K562 (cell line): ENCODE data around the gene CLK3. TPM values are rescaled to one million over a fixed set of nuclear protein-coding genes. Genes with fewer than 3 reads are reported as not detected.

Experiments
- BRF2 ChIP-seq: IDR thresholded peaks from 3 replicates; pipeline ENCODE4 v1.6.1; 2011; ENCODE audit warnings: borderline replicate concordance, mild to moderate bottlenecking; ENCODE audit not compliant: insufficient read length, insufficient read depth
- CBFA2T3 ChIP-seq: fragments of 450-650 bp; IDR thresholded peaks from 2 replicates; pipeline ENCODE4 v1.6.1; 2017
- CBX5 ChIP-seq: IDR thresholded peaks from 2 replicates; pipeline ENCODE4 v1.6.1; 2014; ENCODE audit warnings: low read depth, borderline replicate concordance
- DEAF1 ChIP-seq: fragments of 450-650 bp; formaldehyde crosslinking; IDR thresholded peaks from 2 replicates; pipeline ENCODE4 v1.4.0; 2020; ENCODE audit warnings: mild to moderate bottlenecking, moderate library complexity
- EHMT2 ChIP-seq: fragments of 450-650 bp; IDR thresholded peaks from 2 replicates; pipeline ENCODE4 v1.6.1; 2018; ENCODE audit warnings: antibody characterized with exemption
- ESRRA ChIP-seq: fragments of 450-650 bp; IDR thresholded peaks from 2 replicates; pipeline ENCODE4 v1.6.1; 2014; ENCODE audit warnings: low read depth, mild to moderate bottlenecking, moderate library complexity, borderline replicate concordance
- MYC ChIP-seq, 2 experiments: fragments of 250-450 bp in 1 of 2; sonication (Bioruptor Pico) in 1 of 2; IDR thresholded peaks; 2 replicates each; pipeline versions ENCODE4 v1.5.1 to v1.6.1; 2012 to 2021; ENCODE audit warnings: low read depth in 2 of 2, borderline replicate concordance in 1 of 2, improper control_type of control experiment in 1 of 2, low read length in 1 of 2, mild to moderate bottlenecking in 1 of 2, moderate library complexity in 1 of 2
- MYNN ChIP-seq, 2 experiments: sonication (generic); formaldehyde crosslinking in 1 of 2; IDR thresholded peaks; 2 replicates each; pipeline versions ENCODE4 v1.5.0 to v1.6.1; 2016 to 2020; ENCODE audit warnings: antibody characterized with exemption in 1 of 2, missing genetic modification reagents in 1 of 2
- NELFE ChIP-seq: IDR thresholded peaks from 2 replicates; pipeline ENCODE4 v1.6.1; 2011; ENCODE audit warnings: mild to moderate bottlenecking; ENCODE audit not compliant: insufficient read depth, insufficient read length
- POLR2A ChIP-seq: fragments of 450-650 bp; conservative IDR thresholded peaks from 2 replicates; pipeline ENCODE4 v1.6.1; 2016
- RAD21 ChIP-seq, 2 experiments: fragments of 250-450 bp in 1 of 2; fragments of 450-650 bp in 1 of 2; sonication (Bioruptor Pico) in 1 of 2; formaldehyde crosslinking in 1 of 2; IDR thresholded peaks in 1 of 2; conservative IDR thresholded peaks in 1 of 2; 2 replicates each; pipeline versions ENCODE4 v1.4.0 to v1.8.0; 2020 to 2022; ENCODE audit warnings: mild to moderate bottlenecking in 2 of 2, moderate library complexity in 1 of 2
- SMC3 ChIP-seq: conservative IDR thresholded peaks from 2 replicates; pipeline ENCODE4 v1.6.1; 2011; ENCODE audit warnings: low read depth, low read length, improper control_type of control experiment; ENCODE audit not compliant: insufficient read depth
- XRCC5 ChIP-seq: fragments of 200-400 bp; formaldehyde crosslinking; IDR thresholded peaks from 2 replicates; pipeline ENCODE4 v1.6.1; 2017; ENCODE audit warnings: low read depth, mild to moderate bottlenecking, low read length
- ZNF436 ChIP-seq: fragments of 250-450, 450-650 bp; sonication (Bioruptor Pico); formaldehyde crosslinking; IDR thresholded peaks from 2 replicates; pipeline ENCODE4 v1.7.0; 2020; ENCODE audit warnings: mild to moderate bottlenecking
- polyA plus RNA-seq, 8 experiments: library from polyadenylated mRNA; depleted of rRNA in 4 of 8; stranded (reverse) in 5 of 8; unstranded in 3 of 8; fragments of >200 nt; fragmentation: Nextera tagmentation in 2 of 8; fragmentation: Illumina TruSeq in 1 of 8; extraction: Ambion mirVana in 2 of 8; extraction: Trizol in 1 of 8; gene quantifications; 2 replicates each; pipeline versions ENCODE4 v1.2.1 to v1.2.3, GENCODE V29; 2011 to 2014; ENCODE audit warnings: inconsistent platforms in 1 of 8, missing spikeins in 1 of 8
- total RNA-seq, 7 experiments: library from RNA; depleted of rRNA in 6 of 7; stranded (reverse); fragments of >200 nt in 6 of 7; fragmentation: Illumina TruSeq in 2 of 7; extraction: Trizol in 2 of 7; gene quantifications; 2 replicates each; pipeline versions ENCODE4 v1.2.1 to v1.2.3, GENCODE V29; 2011 to 2021; ENCODE audit warnings: low replicate concordance in 1 of 7
- TF ChIP-seq, protein P1 (sequence below): fragments of 450-650 bp; IDR thresholded peaks from 2 replicates; pipeline ENCODE4 v1.6.1; 2017; ENCODE audit warnings: mild to moderate bottlenecking, moderate library complexity
- TF ChIP-seq, protein P2 (sequence below), 2 experiments: fragments of 450-650 bp; conservative IDR thresholded peaks; 2 replicates each; pipeline ENCODE4 v1.6.1; 2017; ENCODE audit warnings: mild to moderate bottlenecking in 2 of 2, moderate library complexity in 2 of 2
- TF ChIP-seq, protein P3 (sequence below), 3 experiments: IDR thresholded peaks in 2 of 3; conservative IDR thresholded peaks in 1 of 3; 2 replicates each; pipeline ENCODE4 v1.5.1; 2011 to 2012; ENCODE audit warnings: low read length in 3 of 3, mild to moderate bottlenecking in 3 of 3, control low read depth in 2 of 3, improper control_type of control experiment in 1 of 3, inconsistent platforms in 1 of 3, low read depth in 1 of 3, mixed read lengths in 1 of 3, moderate library complexity in 1 of 3; ENCODE audit not compliant: insufficient read depth in 2 of 3
- TF ChIP-seq, protein P4 (sequence below): sonication (generic); formaldehyde crosslinking; IDR thresholded peaks from 2 replicates; pipeline ENCODE4 v1.8.0; 2022; ENCODE audit warnings: missing genetic modification reagents, mild to moderate bottlenecking, moderate library complexity, borderline replicate concordance

Gene CLK3
- total and polyA plus RNA-seq, 9 of the 15 experiments (the other 6 are each of a cell fraction or from before 2014, with no cell fraction given) = 1.2 to 95.2 (median 51.7) TPM

- TF ChIP-seq SMC3 (peak; percentile 81), MYNN (IDR thresholded peaks at IDR 0.05) (0 out of 2 replicates have a peak, but pooled peaks have one; percentile 47), MYNN (CRISPR knock-in tag; IDR thresholded peaks at IDR 0.05) (no peak), DEAF1 (peak; percentile 19; the same call in 1 of the 2 replicates), CBFA2T3 (no peak), RAD21 (CRISPR knock-in tag; conservative IDR thresholded peaks at IDR 0.05 in 1 of 2, IDR thresholded peaks at IDR 0.05 in 1 of 2) (peak; percentile 54 to 78), POLR2A (no peak), MYC (IDR thresholded peaks at IDR 0.05; ENCODE audit: low read depth, low read length) (no peak), MYC (CRISPR knock-in tag; IDR thresholded peaks at IDR 0.05; ENCODE audit: borderline replicate concordance, low read depth) (no peak), BRF2 (no peak), ZNF436 (CRISPR knock-in tag) (no peak), XRCC5 (0 out of 2 replicates have a peak, but pooled peaks have one; percentile 40), EHMT2 (no peak), CBX5 (no peak), ESRRA (no peak), NELFE (no peak)
- TF ChIP-seq, protein P1, sequence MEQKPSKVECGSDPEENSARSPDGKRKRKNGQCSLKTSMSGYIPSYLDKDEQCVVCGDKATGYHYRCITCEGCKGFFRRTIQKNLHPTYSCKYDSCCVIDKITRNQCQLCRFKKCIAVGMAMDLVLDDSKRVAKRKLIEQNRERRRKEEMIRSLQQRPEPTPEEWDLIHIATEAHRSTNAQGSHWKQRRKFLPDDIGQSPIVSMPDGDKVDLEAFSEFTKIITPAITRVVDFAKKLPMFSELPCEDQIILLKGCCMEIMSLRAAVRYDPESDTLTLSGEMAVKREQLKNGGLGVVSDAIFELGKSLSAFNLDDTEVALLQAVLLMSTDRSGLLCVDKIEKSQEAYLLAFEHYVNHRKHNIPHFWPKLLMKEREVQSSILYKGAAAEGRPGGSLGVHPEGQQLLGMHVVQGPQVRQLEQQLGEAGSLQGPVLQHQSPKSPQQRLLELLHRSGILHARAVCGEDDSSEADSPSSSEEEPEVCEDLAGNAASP = no peak
- TF ChIP-seq, protein P2, sequence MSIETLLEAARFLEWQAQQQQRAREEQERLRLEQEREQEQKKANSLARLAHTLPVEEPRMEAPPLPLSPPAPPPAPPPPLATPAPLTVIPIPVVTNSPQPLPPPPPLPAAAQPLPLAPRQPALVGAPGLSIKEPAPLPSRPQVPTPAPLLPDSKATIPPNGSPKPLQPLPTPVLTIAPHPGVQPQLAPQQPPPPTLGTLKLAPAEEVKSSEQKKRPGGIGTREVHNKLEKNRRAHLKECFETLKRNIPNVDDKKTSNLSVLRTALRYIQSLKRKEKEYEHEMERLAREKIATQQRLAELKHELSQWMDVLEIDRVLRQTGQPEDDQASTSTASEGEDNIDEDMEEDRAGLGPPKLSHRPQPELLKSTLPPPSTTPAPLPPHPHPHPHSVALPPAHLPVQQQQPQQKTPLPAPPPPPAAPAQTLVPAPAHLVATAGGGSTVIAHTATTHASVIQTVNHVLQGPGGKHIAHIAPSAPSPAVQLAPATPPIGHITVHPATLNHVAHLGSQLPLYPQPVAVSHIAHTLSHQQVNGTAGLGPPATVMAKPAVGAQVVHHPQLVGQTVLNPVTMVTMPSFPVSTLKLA (conservative IDR thresholded peaks at IDR 0.05) = no peak
- TF ChIP-seq, protein P3, sequence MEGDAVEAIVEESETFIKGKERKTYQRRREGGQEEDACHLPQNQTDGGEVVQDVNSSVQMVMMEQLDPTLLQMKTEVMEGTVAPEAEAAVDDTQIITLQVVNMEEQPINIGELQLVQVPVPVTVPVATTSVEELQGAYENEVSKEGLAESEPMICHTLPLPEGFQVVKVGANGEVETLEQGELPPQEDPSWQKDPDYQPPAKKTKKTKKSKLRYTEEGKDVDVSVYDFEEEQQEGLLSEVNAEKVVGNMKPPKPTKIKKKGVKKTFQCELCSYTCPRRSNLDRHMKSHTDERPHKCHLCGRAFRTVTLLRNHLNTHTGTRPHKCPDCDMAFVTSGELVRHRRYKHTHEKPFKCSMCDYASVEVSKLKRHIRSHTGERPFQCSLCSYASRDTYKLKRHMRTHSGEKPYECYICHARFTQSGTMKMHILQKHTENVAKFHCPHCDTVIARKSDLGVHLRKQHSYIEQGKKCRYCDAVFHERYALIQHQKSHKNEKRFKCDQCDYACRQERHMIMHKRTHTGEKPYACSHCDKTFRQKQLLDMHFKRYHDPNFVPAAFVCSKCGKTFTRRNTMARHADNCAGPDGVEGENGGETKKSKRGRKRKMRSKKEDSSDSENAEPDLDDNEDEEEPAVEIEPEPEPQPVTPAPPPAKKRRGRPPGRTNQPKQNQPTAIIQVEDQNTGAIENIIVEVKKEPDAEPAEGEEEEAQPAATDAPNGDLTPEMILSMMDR (IDR thresholded peaks at IDR 0.05 in 2 of 3, conservative IDR thresholded peaks at IDR 0.05 in 1 of 3; ENCODE audit: insufficient read depth in 2 of 3, low read depth in 1 of 3, low read length in 3 of 3) = peak; percentile 81 to 94 (median 89)
- TF ChIP-seq, protein P4, sequence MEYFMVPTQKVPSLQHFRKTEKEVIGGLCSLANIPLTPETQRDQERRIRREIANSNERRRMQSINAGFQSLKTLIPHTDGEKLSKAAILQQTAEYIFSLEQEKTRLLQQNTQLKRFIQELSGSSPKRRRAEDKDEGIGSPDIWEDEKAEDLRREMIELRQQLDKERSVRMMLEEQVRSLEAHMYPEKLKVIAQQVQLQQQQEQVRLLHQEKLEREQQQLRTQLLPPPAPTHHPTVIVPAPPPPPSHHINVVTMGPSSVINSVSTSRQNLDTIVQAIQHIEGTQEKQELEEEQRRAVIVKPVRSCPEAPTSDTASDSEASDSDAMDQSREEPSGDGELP (CRISPR knock-in tag) = peak; percentile 78; the same call in 1 of the 2 replicates
These were observed 16.4 kb downstream of the CLK3 start (continued) for GRCh38 chr15:74631935-74632560.
